Peyer's patch (tissue), 4 donors: ENCODE measurements around the gene HOXD8.

Experiments
- CTCF ChIP-seq, 6 experiments: fragments of 450-650 bp in 4 of 6; fragments of 200-600 bp in 2 of 6; sonication (generic) in 1 of 6; IDR thresholded peaks; one replicate each; pipeline ENCODE4 v1.5.1; 2017 to 2019; ENCODE audit warnings: antibody characterized with exemption in 6 of 6, mild to moderate bottlenecking in 3 of 6, moderate library complexity in 1 of 6
- POLR2A ChIP-seq, 2 donors: fragments of 450-650 bp; IDR thresholded peaks; one replicate each; pipeline ENCODE4 v1.5.1; 2017; ENCODE audit warnings: antibody characterized with exemption in 2 of 2, mild to moderate bottlenecking in 2 of 2, moderate library complexity in 2 of 2

DNA sequence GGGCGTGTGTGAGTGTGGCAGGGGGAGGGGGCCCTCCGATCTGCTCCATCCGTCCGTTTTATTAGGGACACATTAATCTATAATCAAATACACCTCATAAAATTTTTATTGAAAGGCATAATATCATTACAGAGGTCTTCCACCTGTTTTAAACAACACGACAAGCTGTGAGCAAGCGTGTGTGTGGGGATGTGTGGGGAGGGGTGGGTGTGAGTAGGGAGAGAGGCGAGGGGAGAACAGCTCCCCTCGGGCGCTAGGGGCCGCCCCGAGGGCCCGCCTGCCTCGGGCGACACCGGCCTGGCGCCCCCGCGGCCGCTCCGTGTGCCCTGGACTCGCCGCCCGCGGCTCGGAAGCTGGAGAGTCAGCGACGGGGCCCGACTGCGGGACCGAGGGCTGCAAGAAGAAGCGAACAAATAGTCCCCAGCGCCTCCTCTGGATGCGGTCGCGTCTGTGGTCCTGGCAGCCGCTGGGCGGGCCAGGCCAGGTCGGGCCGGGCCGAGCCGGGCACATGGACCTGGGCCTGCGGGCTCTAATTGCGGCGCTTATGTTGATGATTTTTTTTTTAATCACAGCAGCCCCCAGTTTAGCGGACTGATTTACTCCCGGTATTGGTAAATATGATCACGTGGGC is 7.3 kb upstream of the HOXD8 start:
- TF ChIP-seq POLR2A (IDR thresholded peaks at IDR 0.05): no peak
- no peak for TF ChIP-seq CTCF (IDR thresholded peaks at IDR 0.05)
